NCI-H748 (cell line): ENCODE measurements around the gene SIX5.
"Not testable (repeated sequence)": the region's sequence is repeated elsewhere in the genome, so short reads cannot be mapped to it uniquely, and the experiment has no call there.

Source experiments
- DNase-seq: peaks from one replicate; lab custom pipeline; 2025; ENCODE audit not compliant: unreplicated experiment; lab: John Stamatoyannopoulos, UW

SIX5 gene

GRCh38 chr19:45768984-45769782 is at the start of gene SIX5:
SIX5 (minus strand) TSS chr19:45769252; CDS start chr19:45768844, 408 bp downstream.
- DNase-seq = peak; percentile 99

DNA sequence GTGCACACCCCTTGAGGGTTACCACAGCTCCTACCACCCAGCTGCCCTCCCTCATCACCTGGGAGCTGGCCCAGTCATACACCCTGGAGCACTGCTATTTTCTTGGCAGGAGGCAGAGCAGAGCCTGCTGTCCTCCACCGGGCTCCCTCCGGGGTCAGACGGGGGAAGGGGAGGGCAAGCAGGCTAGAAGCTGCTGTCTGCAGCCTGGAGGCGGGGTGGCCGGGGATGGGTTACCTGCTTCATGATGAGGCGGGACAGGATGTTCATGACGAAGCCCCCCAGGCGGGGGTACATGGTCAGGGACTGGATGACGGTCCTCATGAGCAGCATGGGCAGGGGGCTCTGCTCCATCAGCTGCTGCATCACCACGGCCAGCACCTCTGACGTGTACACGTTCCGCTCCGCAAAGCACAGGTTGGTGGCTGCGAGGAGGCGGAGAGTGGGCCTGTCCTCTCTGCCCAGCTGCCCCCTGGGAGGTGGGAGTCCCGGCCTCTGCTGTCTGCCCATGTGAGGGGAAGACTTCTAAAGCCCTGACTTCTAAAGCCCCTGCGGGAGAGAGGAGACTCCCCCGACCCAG is 48.8 kb upstream of the SIX5 start:
- DNase-seq = no peak

GRCh38 chr19:45817010-45817724 is 48.1 kb upstream of the SIX5 start:
- DNase-seq = peak; percentile 91

DNA sequence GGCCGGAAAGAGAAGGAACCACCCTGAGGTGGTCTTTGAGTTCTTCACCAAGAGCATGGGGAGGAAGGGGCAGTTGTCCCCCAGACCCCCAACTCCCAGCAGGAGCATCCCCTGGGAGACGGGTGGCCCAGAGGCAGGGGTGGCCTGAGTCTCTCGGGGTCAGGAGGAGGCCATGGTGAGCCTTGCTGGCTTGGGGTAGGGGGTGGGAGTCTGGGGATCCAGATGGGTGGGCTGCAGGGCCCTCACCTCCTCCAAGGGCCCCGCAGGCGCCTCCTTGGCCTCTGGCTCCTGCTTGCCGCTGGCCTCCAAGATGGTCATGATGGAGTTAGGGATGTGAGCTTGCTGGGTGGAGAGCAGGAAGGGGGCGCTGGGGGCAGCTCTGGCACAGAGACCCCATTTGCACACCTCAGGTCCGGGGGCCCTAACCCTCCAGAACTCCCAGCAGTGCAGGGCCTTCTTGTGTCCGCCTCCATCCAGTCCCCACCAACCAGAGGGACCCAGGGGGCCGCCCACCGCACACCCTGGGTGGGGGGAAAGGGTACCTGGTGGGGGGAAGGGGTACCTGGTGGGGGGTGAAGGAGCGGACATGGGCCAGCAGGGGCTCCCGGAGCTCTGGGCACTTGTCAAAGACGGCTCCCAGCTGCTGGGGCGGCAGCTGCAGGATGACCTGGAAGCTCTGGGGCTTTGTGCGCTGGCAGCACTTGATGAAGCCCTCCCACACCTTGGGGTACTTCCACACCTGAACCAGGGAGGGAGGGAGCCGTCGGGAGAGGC is 47.4 kb upstream of the SIX5 start:
- no peak for DNase-seq

DNA sequence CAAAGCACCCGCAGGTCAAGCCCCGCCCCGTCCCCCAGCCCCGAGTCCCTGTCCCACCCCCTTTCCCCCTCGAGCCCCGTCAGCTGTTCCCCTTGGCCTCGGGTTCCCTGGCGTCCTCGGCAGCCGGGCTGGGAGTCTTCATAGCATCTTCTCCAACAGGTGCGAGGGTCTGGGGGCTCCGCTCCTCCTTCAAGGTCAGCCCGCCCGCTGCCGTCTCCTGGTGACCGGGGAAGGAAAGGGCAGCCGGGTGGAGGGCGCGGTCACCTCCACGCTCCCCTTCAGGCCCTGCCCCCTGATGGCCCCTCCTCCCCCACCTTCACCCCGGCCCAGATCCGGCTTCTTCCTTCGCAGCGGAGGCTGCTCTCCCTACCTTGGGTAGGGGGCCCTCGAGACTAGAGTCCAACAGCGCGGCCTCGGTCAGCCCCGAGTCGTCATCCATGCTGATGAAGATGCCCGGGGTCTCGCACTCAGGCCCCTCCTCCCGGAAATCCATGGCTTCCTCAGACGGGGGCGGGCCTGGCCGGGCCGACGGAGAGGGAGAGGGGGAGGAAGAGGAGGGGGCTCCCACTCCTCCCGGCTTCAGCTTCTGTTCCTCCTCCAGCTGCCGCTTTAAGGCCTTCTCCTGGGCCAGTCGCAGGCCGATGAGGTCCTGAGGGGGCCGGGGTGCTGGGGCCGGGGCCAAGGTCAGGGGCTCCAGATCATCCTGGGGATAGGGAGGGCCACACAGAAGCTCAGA is 46.6 kb upstream of the SIX5 start:
- no peak for DNase-seq

DNA sequence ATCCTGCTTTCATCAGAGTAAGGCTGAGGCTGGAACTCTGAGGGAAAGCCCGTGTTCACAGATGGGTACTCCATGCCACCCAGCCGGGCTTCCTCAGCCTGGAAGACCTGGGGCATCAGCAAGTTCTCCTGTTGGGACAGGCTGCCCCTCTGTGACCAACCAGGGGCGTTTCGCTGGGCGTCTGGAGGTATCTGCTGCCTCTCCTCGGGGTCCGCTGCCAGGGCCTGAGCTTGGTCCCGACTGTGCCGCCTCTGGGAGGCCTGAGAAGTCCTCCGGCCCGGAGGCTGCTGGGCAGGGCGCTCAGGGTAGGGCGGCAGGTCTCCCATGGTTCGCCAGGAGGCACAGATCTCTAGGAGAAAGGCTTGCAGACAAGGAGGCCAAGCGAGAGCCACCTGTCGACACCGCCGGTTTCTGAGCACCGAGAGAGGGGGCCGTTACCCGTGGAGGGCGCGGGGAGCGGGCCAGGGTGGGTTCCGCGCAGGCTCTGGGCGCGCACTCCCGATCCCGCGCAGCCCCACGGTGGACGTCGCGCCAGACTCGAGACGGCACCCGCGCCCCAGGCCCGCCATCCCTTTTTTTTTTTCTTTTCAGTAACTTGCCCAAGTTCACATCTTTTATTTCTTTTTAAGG is 45.9 kb upstream of the SIX5 start, which contains the start of gene RSPH6A:
RSPH6A (minus strand) TSS at position 458 of the 630 bp plus-strand sequence; CDS start at position 326, 132 bp downstream.
- DNase-seq = no peak

- no peak for DNase-seq
These were observed 45.2 kb upstream of the SIX5 start for GRCh38 chr19:45814166-45814780.

- DNase-seq = no peak
These were observed 43.2 kb upstream of the SIX5 start for GRCh38 chr19:45812297-45812696.

- DNase-seq = peak; percentile 71
These were observed 40.6 kb upstream of the SIX5 start for GRCh38 chr19:45809643-45810159.

- no peak for DNase-seq
These were observed 36.7 kb upstream of the SIX5 start for GRCh38 chr19:45805719-45806118.

DNA sequence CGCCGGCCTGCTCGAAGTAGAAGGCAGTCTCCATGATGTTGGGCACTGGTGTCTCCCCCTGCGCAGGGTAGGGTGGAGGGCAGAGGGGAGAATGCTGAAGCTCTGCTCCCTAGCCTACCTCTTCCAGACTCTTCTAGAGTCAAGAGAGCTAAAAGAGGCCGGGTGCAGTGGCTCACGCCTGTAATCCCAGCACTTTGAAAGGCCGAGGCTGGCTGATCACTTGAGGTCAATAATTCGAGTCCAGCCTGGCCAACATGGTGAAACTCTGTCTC is 35.8 kb upstream of the SIX5 start:
- no peak for DNase-seq

DNA sequence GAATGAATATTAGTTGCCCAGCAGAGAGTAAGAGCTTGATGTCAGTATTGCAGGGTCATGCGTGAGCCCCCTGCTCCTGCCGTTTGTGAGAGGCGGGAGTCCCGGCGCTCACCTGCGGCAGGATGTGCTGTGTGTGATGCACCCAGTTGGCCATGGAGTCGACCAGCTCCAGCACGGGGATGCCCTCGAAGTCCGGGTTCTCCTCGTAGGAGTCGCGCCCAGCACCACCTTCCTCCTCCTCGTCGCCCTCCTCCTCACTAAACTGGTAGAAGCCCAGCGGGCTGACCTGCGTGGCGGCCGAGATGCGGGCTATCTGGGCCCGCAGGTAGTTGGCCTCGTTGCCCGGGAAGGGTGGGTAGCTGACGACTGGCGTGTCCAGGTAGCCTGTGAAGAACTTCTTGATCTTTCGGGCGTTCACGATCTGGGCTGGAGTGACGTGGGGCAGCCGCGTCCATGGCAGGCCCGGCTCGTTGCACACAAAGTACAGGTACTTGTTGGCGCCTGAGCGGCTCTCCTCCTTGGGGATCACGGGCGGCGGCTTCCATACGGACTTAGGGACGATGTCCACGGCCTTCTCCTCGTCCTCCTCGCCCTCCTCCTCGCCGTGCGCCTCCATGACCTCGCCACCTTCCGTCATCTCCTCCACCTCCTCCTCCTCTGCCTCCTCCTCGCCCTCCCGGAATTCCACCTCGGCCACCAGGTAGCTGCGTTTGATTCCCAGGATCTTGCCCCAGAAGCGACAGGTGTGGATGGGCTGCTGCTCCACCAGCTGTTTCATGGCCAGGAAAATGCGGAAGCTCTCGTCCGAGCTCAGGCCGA is 35.3 kb upstream of the SIX5 start:
- no peak for DNase-seq

- no peak for DNase-seq
These were observed 32.6 kb upstream of the SIX5 start for GRCh38 chr19:45801603-45802175.

DNA sequence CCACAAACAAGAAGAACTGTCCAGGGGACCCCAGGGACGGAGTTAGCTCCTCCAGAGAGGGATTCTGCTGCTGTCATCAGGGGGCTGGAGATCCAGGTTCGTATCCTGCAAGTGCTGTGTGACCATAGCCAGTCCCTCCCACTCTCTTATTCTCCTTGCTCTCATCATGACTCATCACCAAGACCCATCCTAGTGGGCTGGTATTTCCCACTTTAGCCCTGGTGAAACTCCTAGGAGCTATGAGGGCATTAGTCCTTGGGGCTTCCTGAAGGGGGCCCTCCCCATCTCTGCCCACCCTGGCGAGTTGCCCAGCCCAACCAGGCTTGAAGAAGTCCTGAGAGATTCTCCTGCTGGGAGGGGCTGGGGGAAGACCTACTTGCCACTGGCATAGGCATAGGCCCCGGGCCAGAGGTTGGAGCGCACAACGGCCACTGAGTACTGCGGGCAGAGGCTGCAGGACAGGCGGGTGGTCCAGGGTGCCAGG is 31.1 kb upstream of the SIX5 start:
- DNase-seq = no peak

DNA sequence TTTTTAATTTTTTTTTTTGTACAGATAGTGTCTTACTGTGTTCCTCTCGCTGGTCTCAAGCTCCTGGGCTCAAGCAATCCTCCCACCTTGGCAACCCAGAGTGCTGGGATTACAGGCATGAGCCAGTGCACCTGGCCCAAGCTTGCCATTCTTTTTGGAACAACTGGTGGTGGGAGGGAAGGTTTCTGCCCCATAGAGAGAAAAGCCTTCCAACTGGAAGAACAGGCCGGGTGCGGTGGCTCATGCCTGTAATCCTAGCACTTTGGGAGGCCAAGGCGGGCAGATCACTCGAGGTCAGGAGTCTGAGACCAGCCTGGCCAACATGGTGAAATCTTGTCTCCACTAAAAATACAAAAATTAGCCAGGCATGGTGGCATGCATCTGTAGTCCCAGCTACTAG is 30.5 kb upstream of the SIX5 start:
- DNase-seq = not testable (repeated sequence)

- peak; percentile 74 for DNase-seq
These were observed 30.0 kb upstream of the SIX5 start for GRCh38 chr19:45798995-45799517.

GRCh38 chr19:45794627-45795026 is 25.6 kb upstream of the SIX5 start:
- no peak for DNase-seq

- no peak for DNase-seq
These were observed 24.8 kb upstream of the SIX5 start for GRCh38 chr19:45793876-45794275.
